ENCODE results near the gene DUSP22.

GRCh38 chr6:324729-325125, 32.4 kb downstream of the DUSP22 start:
- TF ChIP-seq, protein P1, sequence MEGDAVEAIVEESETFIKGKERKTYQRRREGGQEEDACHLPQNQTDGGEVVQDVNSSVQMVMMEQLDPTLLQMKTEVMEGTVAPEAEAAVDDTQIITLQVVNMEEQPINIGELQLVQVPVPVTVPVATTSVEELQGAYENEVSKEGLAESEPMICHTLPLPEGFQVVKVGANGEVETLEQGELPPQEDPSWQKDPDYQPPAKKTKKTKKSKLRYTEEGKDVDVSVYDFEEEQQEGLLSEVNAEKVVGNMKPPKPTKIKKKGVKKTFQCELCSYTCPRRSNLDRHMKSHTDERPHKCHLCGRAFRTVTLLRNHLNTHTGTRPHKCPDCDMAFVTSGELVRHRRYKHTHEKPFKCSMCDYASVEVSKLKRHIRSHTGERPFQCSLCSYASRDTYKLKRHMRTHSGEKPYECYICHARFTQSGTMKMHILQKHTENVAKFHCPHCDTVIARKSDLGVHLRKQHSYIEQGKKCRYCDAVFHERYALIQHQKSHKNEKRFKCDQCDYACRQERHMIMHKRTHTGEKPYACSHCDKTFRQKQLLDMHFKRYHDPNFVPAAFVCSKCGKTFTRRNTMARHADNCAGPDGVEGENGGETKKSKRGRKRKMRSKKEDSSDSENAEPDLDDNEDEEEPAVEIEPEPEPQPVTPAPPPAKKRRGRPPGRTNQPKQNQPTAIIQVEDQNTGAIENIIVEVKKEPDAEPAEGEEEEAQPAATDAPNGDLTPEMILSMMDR (IDR thresholded peaks at IDR 0.05): no peak
- no peak for TF ChIP-seq RFX5 (IDR thresholded peaks at IDR 0.05; ENCODE audit: low read length)
- no peak for TF ChIP-seq RAD21 (IDR thresholded peaks at IDR 0.05; ENCODE audit: low read length)
- TF ChIP-seq FOXJ3 (CRISPR knock-in tag; IDR thresholded peaks at IDR 0.05): no peak
- no peak for TF ChIP-seq YY1 (IDR thresholded peaks at IDR 0.05; ENCODE audit: low read depth)
- no peak for TF ChIP-seq TAF1 (IDR thresholded peaks at IDR 0.05; ENCODE audit: borderline replicate concordance, low read depth, low read length)
- TF ChIP-seq GATA2 (CRISPR knock-in tag; IDR thresholded peaks at IDR 0.05): no peak
- TF ChIP-seq POLR2AphosphoS5 (IDR thresholded peaks at IDR 0.05; ENCODE audit: low read depth, low read length): no peak
- no peak for TF ChIP-seq SMC3 (IDR thresholded peaks at IDR 0.05; ENCODE audit: low read depth, low read length)
- TF ChIP-seq TCF12 (IDR thresholded peaks at IDR 0.05): no peak
- TF ChIP-seq RXRA (IDR thresholded peaks at IDR 0.05; ENCODE audit: borderline replicate concordance, low read depth): no peak
- TF ChIP-seq, protein P2, sequence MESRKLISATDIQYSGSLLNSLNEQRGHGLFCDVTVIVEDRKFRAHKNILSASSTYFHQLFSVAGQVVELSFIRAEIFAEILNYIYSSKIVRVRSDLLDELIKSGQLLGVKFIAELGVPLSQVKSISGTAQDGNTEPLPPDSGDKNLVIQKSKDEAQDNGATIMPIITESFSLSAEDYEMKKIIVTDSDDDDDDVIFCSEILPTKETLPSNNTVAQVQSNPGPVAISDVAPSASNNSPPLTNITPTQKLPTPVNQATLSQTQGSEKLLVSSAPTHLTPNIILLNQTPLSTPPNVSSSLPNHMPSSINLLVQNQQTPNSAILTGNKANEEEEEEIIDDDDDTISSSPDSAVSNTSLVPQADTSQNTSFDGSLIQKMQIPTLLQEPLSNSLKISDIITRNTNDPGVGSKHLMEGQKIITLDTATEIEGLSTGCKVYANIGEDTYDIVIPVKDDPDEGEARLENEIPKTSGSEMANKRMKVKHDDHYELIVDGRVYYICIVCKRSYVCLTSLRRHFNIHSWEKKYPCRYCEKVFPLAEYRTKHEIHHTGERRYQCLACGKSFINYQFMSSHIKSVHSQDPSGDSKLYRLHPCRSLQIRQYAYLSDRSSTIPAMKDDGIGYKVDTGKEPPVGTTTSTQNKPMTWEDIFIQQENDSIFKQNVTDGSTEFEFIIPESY (IDR thresholded peaks at IDR 0.05; ENCODE audit: borderline replicate concordance, low read depth): no peak
- TF ChIP-seq, protein P3, sequence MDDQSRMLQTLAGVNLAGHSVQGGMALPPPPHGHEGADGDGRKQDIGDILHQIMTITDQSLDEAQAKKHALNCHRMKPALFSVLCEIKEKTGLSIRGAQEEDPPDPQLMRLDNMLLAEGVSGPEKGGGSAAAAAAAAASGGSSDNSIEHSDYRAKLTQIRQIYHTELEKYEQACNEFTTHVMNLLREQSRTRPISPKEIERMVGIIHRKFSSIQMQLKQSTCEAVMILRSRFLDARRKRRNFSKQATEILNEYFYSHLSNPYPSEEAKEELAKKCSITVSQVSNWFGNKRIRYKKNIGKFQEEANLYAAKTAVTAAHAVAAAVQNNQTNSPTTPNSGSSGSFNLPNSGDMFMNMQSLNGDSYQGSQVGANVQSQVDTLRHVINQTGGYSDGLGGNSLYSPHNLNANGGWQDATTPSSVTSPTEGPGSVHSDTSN (IDR thresholded peaks at IDR 0.05): no peak
- TF ChIP-seq EP300 (IDR thresholded peaks at IDR 0.05; ENCODE audit: borderline replicate concordance in 1 of 2, low read depth in 1 of 2, low read length in 1 of 2): no peak
